AG10803 (cell line): ENCODE data around the gene CXXC5.
"Not testable (repeated sequence)": the region's sequence is repeated elsewhere in the genome, so short reads cannot be mapped to it uniquely, and the experiment has no call there.

ENCODE experiments used
- DNase-seq: peaks from one replicate; pipeline ENCODE4 v3.0.0; 2010; ENCODE audit warnings: low read depth
- H3K4me3 ChIP-seq: 2 replicates; pipeline ENCODE4 v1.5.1; 2011; ENCODE audit warnings: mild to moderate bottlenecking, low read length, control low read depth
- TF ChIP-seq, protein P1 (sequence below): conservative IDR thresholded peaks from 2 replicates; pipeline ENCODE4 v1.5.1; 2011; ENCODE audit warnings: mild to moderate bottlenecking, low read length, control low read depth, inconsistent platforms

Gene CXXC5

DNA sequence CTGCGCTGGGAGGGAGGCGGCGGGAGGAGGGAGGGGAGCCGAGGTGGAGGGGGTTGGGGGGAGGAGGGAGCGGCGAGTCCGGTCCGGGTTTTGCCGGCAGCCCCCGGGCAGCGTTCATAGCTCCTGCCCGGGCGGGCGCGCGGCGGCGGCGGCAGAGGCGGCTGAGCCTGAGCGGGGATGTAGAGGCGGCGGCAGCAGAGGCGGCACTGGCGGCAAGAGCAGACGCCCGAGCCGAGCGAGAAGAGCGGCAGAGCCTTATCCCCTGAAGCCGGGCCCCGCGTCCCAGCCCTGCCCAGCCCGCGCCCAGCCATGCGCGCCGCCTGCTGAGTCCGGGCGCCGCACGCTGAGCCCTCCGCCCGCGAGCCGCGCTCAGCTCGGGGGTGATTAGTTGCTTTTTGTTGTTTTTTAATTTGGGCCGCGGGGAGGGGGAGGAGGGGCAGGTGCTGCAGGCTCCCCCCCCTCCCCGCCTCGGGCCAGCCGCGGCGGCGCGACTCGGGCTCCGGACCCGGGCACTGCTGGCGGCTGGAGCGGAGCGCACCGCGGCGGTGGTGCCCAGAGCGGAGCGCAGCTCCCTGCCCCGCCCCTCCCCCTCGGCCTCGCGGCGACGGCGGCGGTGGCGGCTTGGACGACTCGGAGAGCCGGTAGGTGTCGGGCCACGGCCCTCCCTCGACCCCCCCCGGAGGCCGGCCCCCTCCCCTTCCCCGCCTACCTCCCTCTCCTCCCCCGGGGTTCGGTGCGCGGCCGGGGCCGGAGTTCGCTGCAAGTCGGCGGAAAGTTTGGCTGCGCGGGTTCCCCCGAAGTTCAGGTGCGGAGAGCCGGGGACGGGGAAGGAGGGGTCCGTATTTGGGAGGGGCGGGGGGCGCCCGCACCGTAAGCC lies at the start of gene CXXC5:
TSS of gene CXXC5 (plus strand) at position 145 of the 877 bp plus-strand sequence. CDS start 32,175 bp downstream, outside the sequence.
- DNase-seq = peak; percentile 92
- TF ChIP-seq, protein P1, sequence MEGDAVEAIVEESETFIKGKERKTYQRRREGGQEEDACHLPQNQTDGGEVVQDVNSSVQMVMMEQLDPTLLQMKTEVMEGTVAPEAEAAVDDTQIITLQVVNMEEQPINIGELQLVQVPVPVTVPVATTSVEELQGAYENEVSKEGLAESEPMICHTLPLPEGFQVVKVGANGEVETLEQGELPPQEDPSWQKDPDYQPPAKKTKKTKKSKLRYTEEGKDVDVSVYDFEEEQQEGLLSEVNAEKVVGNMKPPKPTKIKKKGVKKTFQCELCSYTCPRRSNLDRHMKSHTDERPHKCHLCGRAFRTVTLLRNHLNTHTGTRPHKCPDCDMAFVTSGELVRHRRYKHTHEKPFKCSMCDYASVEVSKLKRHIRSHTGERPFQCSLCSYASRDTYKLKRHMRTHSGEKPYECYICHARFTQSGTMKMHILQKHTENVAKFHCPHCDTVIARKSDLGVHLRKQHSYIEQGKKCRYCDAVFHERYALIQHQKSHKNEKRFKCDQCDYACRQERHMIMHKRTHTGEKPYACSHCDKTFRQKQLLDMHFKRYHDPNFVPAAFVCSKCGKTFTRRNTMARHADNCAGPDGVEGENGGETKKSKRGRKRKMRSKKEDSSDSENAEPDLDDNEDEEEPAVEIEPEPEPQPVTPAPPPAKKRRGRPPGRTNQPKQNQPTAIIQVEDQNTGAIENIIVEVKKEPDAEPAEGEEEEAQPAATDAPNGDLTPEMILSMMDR = no peak
- H3K4me3 ChIP-seq = peak within 1 kb of the TSS; percentile 85

DNA sequence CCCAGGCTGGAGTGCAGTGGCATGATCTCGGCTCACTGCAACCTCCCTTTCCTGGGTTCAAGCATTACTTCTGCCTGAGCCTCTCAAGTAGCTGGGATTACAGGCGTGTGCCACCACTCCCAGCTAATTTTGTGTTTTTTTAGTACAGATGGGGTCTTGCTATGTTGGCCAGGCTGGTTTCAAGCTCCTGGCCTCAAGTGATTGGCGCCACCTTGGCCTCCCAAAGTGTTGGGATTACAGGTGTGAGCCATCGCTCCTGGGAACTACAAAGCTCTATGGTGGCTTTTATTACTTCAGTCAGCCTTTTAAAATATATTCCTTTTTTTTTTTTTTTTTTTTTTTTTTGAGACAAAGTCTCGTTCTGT lies 49.6 kb upstream of the CXXC5 start:
- not testable (repeated sequence) for H3K4me3 ChIP-seq, DNase-seq

DNA sequence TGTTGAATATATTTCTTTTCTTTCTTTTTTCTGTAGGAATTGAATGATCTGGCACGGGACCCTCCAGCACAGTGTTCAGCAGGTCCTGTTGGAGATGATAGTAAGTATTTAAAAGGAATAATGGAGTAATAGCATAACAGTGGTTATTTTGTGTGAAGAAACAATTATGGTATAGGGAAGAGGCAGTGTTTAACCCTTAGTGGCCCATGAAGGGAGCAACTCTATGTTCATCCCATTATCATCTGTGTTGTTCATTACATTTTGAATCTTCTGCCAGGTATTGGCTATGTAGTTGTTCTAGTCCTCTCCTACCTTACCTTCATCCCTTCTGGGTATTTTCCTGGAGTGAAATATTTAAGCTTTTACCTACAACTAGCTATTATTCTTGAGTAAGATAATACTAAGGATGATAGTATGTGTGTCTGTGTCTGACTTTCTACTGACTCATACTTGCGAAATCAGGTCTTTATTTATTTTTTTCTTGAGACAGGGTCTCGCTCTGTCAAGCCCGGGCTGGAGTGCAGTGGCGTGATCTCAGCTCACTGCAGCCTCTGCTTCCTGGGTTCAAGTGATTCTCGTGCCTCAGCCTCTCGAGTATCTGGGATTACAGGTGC lies 47.7 kb upstream of the CXXC5 start:
- TF ChIP-seq, protein P1 = no peak

DNA sequence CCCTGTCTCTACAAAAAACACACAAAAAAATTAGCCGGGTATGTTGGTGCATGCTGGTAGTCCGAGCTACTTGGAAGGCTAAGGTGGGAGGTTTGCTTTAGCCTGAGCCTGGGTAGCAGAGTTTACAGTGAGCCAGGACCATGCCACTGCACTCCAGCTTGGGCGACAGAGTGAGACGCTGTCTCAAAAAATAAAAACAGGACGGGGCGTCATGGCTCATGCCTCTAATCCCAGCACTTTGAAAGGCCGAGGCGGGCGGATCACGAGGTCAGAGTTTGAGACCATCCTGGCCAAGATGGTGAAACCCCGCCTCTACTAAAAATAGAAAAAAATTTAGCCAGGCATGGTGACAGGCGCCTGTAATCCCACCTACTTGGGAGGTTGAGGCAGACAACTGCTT lies 46.7 kb upstream of the CXXC5 start:
- DNase-seq = no peak
- no peak overlapping the region for H3K4me3 ChIP-seq
- TF ChIP-seq, protein P1 = no peak

More for the DNA sequence above, 47.7 kb upstream of the CXXC5 start:
- peak; percentile 28 for DNase-seq
- no peak overlapping the region for H3K4me3 ChIP-seq

DNA sequence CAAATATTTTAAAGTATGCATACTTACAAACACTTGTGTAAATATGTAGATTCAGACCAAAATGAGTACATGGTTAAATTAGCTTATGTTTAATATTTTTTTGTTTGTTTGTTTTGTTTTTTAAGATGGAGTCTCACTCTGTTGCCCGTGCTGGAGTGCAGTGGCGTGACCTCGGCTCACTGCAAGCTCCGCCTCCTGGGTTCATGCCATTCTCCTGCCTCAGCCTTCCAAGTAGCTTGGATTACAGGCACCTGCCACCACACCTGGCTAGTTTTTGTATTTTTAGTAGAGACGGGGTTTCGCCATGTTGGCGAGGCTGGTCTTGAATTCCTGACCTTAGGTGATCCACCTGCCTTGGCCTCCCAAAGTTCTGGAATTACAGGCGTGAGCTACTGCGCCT lies 46.2 kb upstream of the CXXC5 start:
- H3K4me3 ChIP-seq, DNase-seq: not testable (repeated sequence)

DNA sequence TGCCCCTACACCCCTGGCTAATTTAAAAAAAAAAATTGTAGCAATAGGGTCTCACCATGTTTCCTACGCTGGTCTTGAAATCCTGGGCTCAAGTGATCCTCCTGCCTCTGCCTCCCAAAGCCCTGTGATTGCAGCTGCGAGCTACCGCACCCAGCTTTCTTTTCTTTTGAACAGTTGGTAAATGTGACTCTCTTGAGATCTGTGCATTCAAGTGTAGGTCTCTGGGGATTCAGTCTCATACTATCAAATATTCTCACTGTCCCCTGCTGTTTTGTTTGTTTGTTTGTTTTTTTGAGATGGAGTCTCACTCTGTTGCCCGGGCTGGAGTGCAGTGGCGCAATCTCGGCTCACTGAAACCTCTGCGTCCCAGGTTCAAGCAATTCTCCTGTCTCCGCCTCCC lies 42.3 kb upstream of the CXXC5 start:
- TF ChIP-seq, protein P1 = no peak
- no peak for DNase-seq
- H3K4me3 ChIP-seq = no peak overlapping the region

DNA sequence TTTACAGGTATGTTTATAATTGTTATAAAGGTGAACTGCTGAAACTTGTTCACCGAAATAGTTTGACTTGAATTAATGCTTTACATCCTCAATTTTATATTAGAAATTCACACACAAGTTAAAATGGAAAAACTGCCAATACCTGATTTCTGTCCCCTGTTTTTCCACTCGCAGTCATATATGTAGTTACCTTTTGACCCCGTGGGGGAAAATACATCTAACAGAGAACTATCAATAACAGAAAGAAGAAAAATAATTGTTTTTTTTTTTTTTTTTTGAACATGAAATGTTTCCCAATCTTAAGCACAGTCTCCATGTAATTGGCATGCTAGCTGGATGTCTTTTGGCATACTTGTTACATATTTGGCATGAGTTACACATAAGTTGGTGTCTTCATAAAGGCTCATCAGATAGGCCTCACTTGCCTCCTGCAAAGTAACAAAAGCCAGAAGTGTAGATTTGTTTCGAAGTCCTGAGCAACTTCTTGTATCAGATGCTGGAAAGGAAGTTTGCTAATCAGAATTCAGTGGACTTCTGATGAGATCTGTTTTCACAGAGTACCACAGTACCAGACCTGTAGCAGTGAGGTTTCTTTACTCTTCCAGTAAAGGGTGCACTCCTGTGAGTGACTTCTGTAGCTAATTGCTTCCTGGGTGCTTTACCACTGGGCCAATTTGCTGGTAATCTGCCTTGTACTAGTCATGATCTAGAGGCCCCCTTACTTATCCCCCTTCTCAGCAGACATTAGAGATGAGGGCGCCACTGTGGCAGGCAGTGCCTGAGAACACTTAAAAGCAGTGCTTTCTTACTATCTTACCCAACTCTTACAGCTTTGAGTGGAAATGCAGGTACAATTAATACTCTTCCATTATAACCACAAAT lies 36.2 kb upstream of the CXXC5 start:
- no peak overlapping the region for H3K4me3 ChIP-seq
- TF ChIP-seq, protein P1 = no peak
- peak; percentile 65 for DNase-seq
